ENCODE measurements around the gene NUDCD3.

The NUDCD3 gene

GRCh38 chr7:44490351-44491200, at the start of gene NUDCD3:
TSS of gene NUDCD3 (minus strand) at chr7:44490658. CDS start at chr7:44490600, 58 bp downstream.
- peak; percentile 74 to 76 for DNase-seq (ENCODE audit: low read depth in 1 of 2, low spot score in 1 of 2)

GRCh38 chr7:44539669-44540506, 49.4 kb upstream of the NUDCD3 start:
- no peak for DNase-seq (ENCODE audit: low read depth in 1 of 2, low spot score in 1 of 2)

- no peak for DNase-seq (ENCODE audit: low read depth in 1 of 2, low spot score in 1 of 2)
Measured at GRCh38 chr7:44538798-44539668, 48.6 kb upstream of the NUDCD3 start.

GRCh38 chr7:44538093-44538797, 47.8 kb upstream of the NUDCD3 start:
- no peak for DNase-seq (ENCODE audit: low read depth in 1 of 2, low spot score in 1 of 2)

GRCh38 chr7:44537442-44537841, 47.0 kb upstream of the NUDCD3 start:
- DNase-seq (ENCODE audit: low read depth in 1 of 2, low spot score in 1 of 2), result no peak

- DNase-seq (ENCODE audit: low read depth in 1 of 2, low spot score in 1 of 2), result no peak
Measured at GRCh38 chr7:44536090-44536489, 45.6 kb upstream of the NUDCD3 start.

- DNase-seq (ENCODE audit: low read depth in 1 of 2, low spot score in 1 of 2), result no peak
Measured at GRCh38 chr7:44535348-44536064, 45.0 kb upstream of the NUDCD3 start.

- peak in 1 of 2 donors; percentile 23 for DNase-seq (ENCODE audit: low read depth in 1 of 2, low spot score in 1 of 2)
Measured at GRCh38 chr7:44534501-44534900, 44.0 kb upstream of the NUDCD3 start.

GRCh38 chr7:44534087-44534486, 43.6 kb upstream of the NUDCD3 start:
- no peak for DNase-seq (ENCODE audit: low read depth in 1 of 2, low spot score in 1 of 2)

- no peak for DNase-seq (ENCODE audit: low read depth in 1 of 2, low spot score in 1 of 2)
Measured at GRCh38 chr7:44533301-44534055, 43.0 kb upstream of the NUDCD3 start.

GRCh38 chr7:44531421-44532380, 41.2 kb upstream of the NUDCD3 start:
- no peak for DNase-seq (ENCODE audit: low read depth in 1 of 2, low spot score in 1 of 2)

GRCh38 chr7:44530990-44531389, 40.5 kb upstream of the NUDCD3 start:
- no peak for DNase-seq (ENCODE audit: low read depth in 1 of 2, low spot score in 1 of 2)

- no peak for DNase-seq (ENCODE audit: low read depth in 1 of 2, low spot score in 1 of 2)
Measured at GRCh38 chr7:44524811-44525388, 34.4 kb upstream of the NUDCD3 start.

GRCh38 chr7:44522315-44522714, 31.9 kb upstream of the NUDCD3 start:
- no peak for DNase-seq (ENCODE audit: low read depth in 1 of 2, low spot score in 1 of 2)

GRCh38 chr7:44521347-44522095, 31.1 kb upstream of the NUDCD3 start:
- DNase-seq (ENCODE audit: low read depth in 1 of 2, low spot score in 1 of 2), result no peak

GRCh38 chr7:44520574-44520973, 30.1 kb upstream of the NUDCD3 start:
- DNase-seq (ENCODE audit: low read depth in 1 of 2, low spot score in 1 of 2), result no peak

- no peak for DNase-seq (ENCODE audit: low read depth in 1 of 2, low spot score in 1 of 2)
Measured at GRCh38 chr7:44519546-44519945, 29.1 kb upstream of the NUDCD3 start.

Measured in activated CD4-positive, alpha-beta T cell treated with anti-CD3 and anti-CD28 coated beads, Interleukin-2, amount 50 U/mL, for 24 hours (primary cell).